Keratinocyte (primary cell): ENCODE measurements around the gene ELOF1. TPM values are rescaled to one million over a fixed set of nuclear protein-coding genes. Genes with fewer than 3 reads are reported as not detected.

Source experiments
- DNase-seq: peaks from one replicate; pipeline ENCODE4 v3.0.0-alpha.2; 2011; ENCODE audit warnings: low read depth, missing footprints, low spot score
- FAIRE-seq: peaks from 2 replicates; lab custom pipeline; 2011; peaks lifted over from hg19 to GRCh38; lab: Jason Lieb, UNC
- H2AFZ ChIP-seq: 2 replicates; pipeline ENCODE4 v1.6.0; 2012; ENCODE audit warnings: low read length, control low read depth, inconsistent platforms; ENCODE audit not compliant: control insufficient read depth
- H3K27ac ChIP-seq: 2 replicates; pipeline ENCODE4 v1.5.1; 2011; ENCODE audit warnings: low read length; ENCODE audit not compliant: control insufficient read depth, insufficient read depth
- H3K27me3 ChIP-seq: 3 replicates; pipeline ENCODE4 v1.6.0; 2011; ENCODE audit warnings: low read length; ENCODE audit not compliant: control insufficient read depth, insufficient read depth; ENCODE audit errors: extremely low read depth
- H3K36me3 ChIP-seq, 2 experiments: 2 replicates in 1 of 2; 3 replicates in 1 of 2; pipeline ENCODE4 v1.5.1; 2011; ENCODE audit warnings: low read length in 2 of 2, mild to moderate bottlenecking in 1 of 2; ENCODE audit not compliant: control insufficient read depth in 2 of 2, insufficient read depth in 2 of 2; ENCODE audit errors: extremely low read depth in 1 of 2
- H3K4me1 ChIP-seq: 3 replicates; pipeline ENCODE4 v1.5.1; 2011; ENCODE audit warnings: low read length; ENCODE audit not compliant: control insufficient read depth, insufficient read depth; ENCODE audit errors: extremely low read depth
- H3K4me2 ChIP-seq: 3 replicates; pipeline ENCODE4 v1.6.0; 2011; ENCODE audit warnings: low read depth, low read length; ENCODE audit not compliant: control insufficient read depth, insufficient read depth; ENCODE audit errors: extremely low read depth
- H3K4me3 ChIP-seq, 3 experiments: fragments of 200-600 bp in 1 of 3; sonication (generic) in 1 of 3; 2 replicates in 2 of 3; 3 replicates in 1 of 3; pipeline ENCODE4 v1.5.1; 2011 to 2016; ENCODE audit warnings: low read length in 3 of 3, mild to moderate bottlenecking in 3 of 3, control low read depth in 2 of 3, inconsistent platforms in 1 of 3, low read depth in 1 of 3, mixed read lengths in 1 of 3, mixed run types in 1 of 3, moderate library complexity in 1 of 3; ENCODE audit not compliant: control insufficient read depth in 2 of 3, insufficient read depth in 2 of 3; ENCODE audit errors: extremely low read depth in 1 of 3
- H3K79me2 ChIP-seq: 2 replicates; pipeline ENCODE4 v1.6.0; 2012; ENCODE audit warnings: low read length; ENCODE audit not compliant: control insufficient read depth, insufficient read depth
- H3K9ac ChIP-seq: 3 replicates; pipeline ENCODE4 v1.6.0; 2011; ENCODE audit warnings: low read length; ENCODE audit not compliant: control insufficient read depth, insufficient read depth; ENCODE audit errors: extremely low read depth
- H3K9me1 ChIP-seq: 3 replicates; pipeline ENCODE4 v1.6.0; 2011; ENCODE audit warnings: low read length; ENCODE audit not compliant: control insufficient read depth, insufficient read depth; ENCODE audit errors: extremely low read depth
- H3K9me3 ChIP-seq: 2 replicates; pipeline ENCODE4 v1.5.1; 2012; ENCODE audit warnings: low read depth, low read length; ENCODE audit not compliant: control insufficient read depth
- H4K20me1 ChIP-seq: 3 replicates; pipeline ENCODE4 v1.6.0; 2011; ENCODE audit warnings: low read length; ENCODE audit not compliant: control insufficient read depth, insufficient read depth; ENCODE audit errors: extremely low read depth
- CTCF ChIP-seq, 3 experiments: IDR thresholded peaks in 1 of 3; conservative IDR thresholded peaks in 1 of 3; optimal IDR thresholded peaks in 1 of 3; 2 replicates in 2 of 3; 3 replicates in 1 of 3; pipeline versions ENCODE3 to v1.5.1; 2011; ENCODE audit warnings: low read length in 3 of 3, mild to moderate bottlenecking in 3 of 3, moderate library complexity in 2 of 3, control low read depth in 1 of 3, inconsistent platforms in 1 of 3; ENCODE audit not compliant: insufficient read depth in 2 of 3; ENCODE audit errors: extremely low read depth in 1 of 3
- EZH2 ChIP-seq: IDR thresholded peaks from one replicate; pipeline ENCODE4 v1.6.1; 2012; ENCODE audit warnings: inconsistent platforms, mild to moderate bottlenecking, low read length, moderate library complexity
- dilution Hi-C: fragments of 300-500 bp; cut with MboI; formaldehyde crosslinking; loops from one replicate; pipeline ENCODE4 v1.7.0; 2020; ENCODE audit warnings: low sequenced_read_pairs; ENCODE audit not compliant: extremely low pct_ligation_motif_present
- polyA plus RNA-seq, 5 experiments: library from polyadenylated mRNA; depleted of rRNA in 3 of 5; stranded (reverse) in 3 of 5; stranded (forward) in 1 of 5; unstranded in 1 of 5; fragments of >200 nt; gene quantifications; 1 replicate in 1 of 5; 2 replicates in 3 of 5; 3 replicates in 1 of 5; pipeline versions ENCODE4 v1.2.1 to v1.2.3, GENCODE V29; 2011 to 2012; ENCODE audit warnings: missing spikeins in 2 of 5, low read depth in 1 of 5, low replicate concordance in 1 of 5

Gene ELOF1
- polyA plus RNA-seq, 1 donor (not counting 4 experiments of a cell fraction or from before 2014, with no cell fraction given) = 45.3 TPM

- H3K4me1 ChIP-seq = peaks cover 9% of the 10 kb centered on the region
- H3K27ac ChIP-seq = no peak overlapping the region
- DNase-seq (no peak), FAIRE-seq (no peak)
- H3K9ac ChIP-seq = no peak overlapping the region
- peaks cover 4% of the 10 kb centered on the region for H4K20me1 ChIP-seq
- H3K4me2 ChIP-seq = no peak overlapping the region
- H3K9me1 ChIP-seq = peaks cover 4% of the 10 kb centered on the region
- H3K36me3 ChIP-seq = peaks cover 10 to 25% of the 10 kb centered on the region in 2 experiments
- H3K9me3 ChIP-seq = no peaks in the 10 kb centered on the region
- H2AFZ ChIP-seq = no peak overlapping the region
- peaks cover 40% of the 10 kb centered on the region for H3K79me2 ChIP-seq
- no peaks in the 10 kb centered on the region for H3K27me3 ChIP-seq
- TF ChIP-seq EZH2 (no peak), CTCF (optimal IDR thresholded peaks at IDR 0.05 in 1 of 3, IDR thresholded peaks at IDR 0.05 in 1 of 3, conservative IDR thresholded peaks at IDR 0.05 in 1 of 3; ENCODE audit: extremely low read depth in 1 of 3, insufficient read depth in 2 of 3, low read length in 3 of 3) (no peak)
- no peak overlapping the region for H3K4me3 ChIP-seq
- dilution Hi-C loops = no loop called here
These were observed 4.9 kb downstream of the ELOF1 start for GRCh38 chr19:11554160-11554559.

GRCh38 chr19:11552666-11553372, 6.2 kb downstream of the ELOF1 start:
- Histone ChIP-seq H4K20me1 (peaks cover 4% of the 10 kb centered on the region), H3K4me3 (no peak overlapping the region), H3K9me3 (no peaks in the 10 kb centered on the region), H3K9me1 (peaks cover 4% of the 10 kb centered on the region), H3K4me1 (peaks cover 5% of the 10 kb centered on the region), H3K27me3 (no peaks in the 10 kb centered on the region), H2AFZ (no peak overlapping the region), H3K4me2 (no peak overlapping the region), H3K36me3 (peaks cover 10 to 25% of the 10 kb centered on the region in 2 experiments), H3K9ac (no peak overlapping the region), H3K27ac (no peak overlapping the region), H3K79me2 (peaks cover 28% of the 10 kb centered on the region)
- no peak for DNase-seq
- dilution Hi-C loops = no loop called here
- no peak for FAIRE-seq
- TF ChIP-seq CTCF (optimal IDR thresholded peaks at IDR 0.05 in 1 of 3, IDR thresholded peaks at IDR 0.05 in 1 of 3, conservative IDR thresholded peaks at IDR 0.05 in 1 of 3; ENCODE audit: extremely low read depth in 1 of 3, insufficient read depth in 2 of 3, low read length in 3 of 3) (no peak), EZH2 (no peak)
